Astrocyte (in vitro differentiated cells and primary cell): ENCODE measurements around the gene ELP4. TPM values are rescaled to one million over a fixed set of nuclear protein-coding genes. Genes with fewer than 3 reads are reported as not detected.
"Not testable (repeated sequence)": the region's sequence is repeated elsewhere in the genome, so short reads cannot be mapped to it uniquely, and the experiment has no call there.

Source experiments
- DNase-seq: peaks from one replicate; pipeline ENCODE4 v3.0.0-alpha.2; 2010; ENCODE audit warnings: low read depth
- FAIRE-seq: peaks from 2 replicates; lab custom pipeline; 2011; peaks lifted over from hg19 to GRCh38; lab: Jason Lieb, UNC
- H2AFZ ChIP-seq: 2 replicates; pipeline ENCODE4 v1.6.0; 2012; ENCODE audit warnings: low read depth, low read length, inconsistent platforms
- H3K27ac ChIP-seq: 2 replicates; pipeline ENCODE4 v1.5.1; 2011; ENCODE audit warnings: low read depth, low read length, inconsistent platforms
- H3K27me3 ChIP-seq: 2 replicates; pipeline ENCODE4 v1.6.0; 2011; ENCODE audit warnings: low read length, inconsistent platforms; ENCODE audit not compliant: insufficient read depth
- H3K36me3 ChIP-seq: 2 replicates; pipeline ENCODE4 v1.5.1; 2011; ENCODE audit warnings: low read length, inconsistent platforms; ENCODE audit not compliant: insufficient read depth
- H3K4me1 ChIP-seq: 2 replicates; pipeline ENCODE4 v1.5.1; 2011; ENCODE audit warnings: low read length, inconsistent platforms; ENCODE audit not compliant: insufficient read depth
- H3K4me2 ChIP-seq: 2 replicates; pipeline ENCODE4 v1.6.0; 2012; ENCODE audit warnings: low read length, inconsistent platforms
- H3K4me3 ChIP-seq: 2 replicates; pipeline ENCODE4 v1.5.1; 2011; ENCODE audit warnings: low read depth, mild to moderate bottlenecking, low read length, inconsistent platforms; ENCODE audit not compliant: insufficient read depth
- H3K79me2 ChIP-seq: 2 replicates; pipeline ENCODE4 v1.6.0; 2012; ENCODE audit warnings: mild to moderate bottlenecking, low read length, inconsistent platforms; ENCODE audit not compliant: insufficient read depth
- H3K9ac ChIP-seq: 2 replicates; pipeline ENCODE4 v1.6.0; 2012; ENCODE audit warnings: mild to moderate bottlenecking, low read length, inconsistent platforms
- H3K9me3 ChIP-seq: 2 replicates; pipeline ENCODE4 v1.5.1; 2012; ENCODE audit warnings: low read depth, mild to moderate bottlenecking, low read length, inconsistent platforms; ENCODE audit not compliant: insufficient read depth
- H4K20me1 ChIP-seq: 2 replicates; pipeline ENCODE4 v1.6.0; 2012; ENCODE audit warnings: low read length, inconsistent platforms; ENCODE audit not compliant: insufficient read depth
- H3K27ac Mint-ChIP-seq: one replicate; pipeline ENCODE4 v1.8.0; 2021; ENCODE audit warnings: mild to moderate bottlenecking, mixed read lengths; ENCODE audit not compliant: unreplicated experiment
- H3K27me3 Mint-ChIP-seq: one replicate; pipeline ENCODE4 v1.8.0; 2021; ENCODE audit warnings: low read depth, mixed read lengths; ENCODE audit not compliant: unreplicated experiment
- H3K36me3 Mint-ChIP-seq: one replicate; pipeline ENCODE4 v1.8.0; 2021; ENCODE audit warnings: low read depth, mixed read lengths; ENCODE audit not compliant: unreplicated experiment
- H3K4me1 Mint-ChIP-seq: one replicate; pipeline ENCODE4 v1.8.0; 2021; ENCODE audit warnings: low read depth, mixed read lengths; ENCODE audit not compliant: unreplicated experiment
- H3K4me3 Mint-ChIP-seq: one replicate; pipeline ENCODE4 v1.8.0; 2021; ENCODE audit warnings: mild to moderate bottlenecking, moderate library complexity, mixed read lengths; ENCODE audit not compliant: unreplicated experiment
- H3K9me3 Mint-ChIP-seq: one replicate; pipeline ENCODE4 v1.8.0; 2021; ENCODE audit warnings: mild to moderate bottlenecking, mixed read lengths; ENCODE audit not compliant: unreplicated experiment
- CTCF ChIP-seq: IDR thresholded peaks from 2 replicates; pipeline ENCODE4 v1.5.1; 2011; ENCODE audit warnings: low read depth, mild to moderate bottlenecking, inconsistent platforms, low read length, moderate library complexity; ENCODE audit not compliant: insufficient read depth
- EZH2 ChIP-seq: IDR thresholded peaks from 2 replicates; pipeline ENCODE4 v1.6.1; 2012; ENCODE audit warnings: mild to moderate bottlenecking, low read length, inconsistent platforms; ENCODE audit not compliant: insufficient read depth
- total RNA-seq: library from RNA; stranded (reverse); gene quantifications from 2 replicates; pipeline ENCODE4 v1.2.1, GENCODE V29; 2021

The ELP4 gene
- total RNA-seq, 1 donor from 2014 or later: 12.9 TPM

- H3K4me3 ChIP-seq: no peak overlapping the region
- no peak overlapping the region for H2AFZ ChIP-seq
- no peaks in the 10 kb centered on the region for H3K9me3 ChIP-seq
- no peak overlapping the region for H3K9ac ChIP-seq
- Mint-ChIP-seq H3K9me3 (no peaks in the 10 kb centered on the region), H3K4me1 (no peaks in the 10 kb centered on the region), H3K36me3 (peaks cover 4% of the 10 kb centered on the region), H3K27me3 (no peaks in the 10 kb centered on the region), H3K4me3 (no peak overlapping the region), H3K27ac (no peak overlapping the region)
- DNase-seq: peak; percentile 31
- TF ChIP-seq CTCF: no peak
- TF ChIP-seq EZH2: no peak
- FAIRE-seq: no peak
- H3K79me2 ChIP-seq: no peaks in the 10 kb centered on the region
- H3K27me3 ChIP-seq: no peaks in the 10 kb centered on the region
- no peak overlapping the region for H3K4me2 ChIP-seq
- no peaks in the 10 kb centered on the region for H4K20me1 ChIP-seq
- no peak overlapping the region for H3K27ac ChIP-seq
- H3K4me1 ChIP-seq: no peaks in the 10 kb centered on the region
- H3K36me3 ChIP-seq: no peaks in the 10 kb centered on the region
Measured at GRCh38 chr11:31725176-31725575, 215.6 kb downstream of the ELP4 start.

GRCh38 chr11:31728432-31728831 lies 218.9 kb downstream of the ELP4 start:
- Mint-ChIP-seq H3K27ac (no peak overlapping the region), H3K36me3 (peaks cover 14% of the 10 kb centered on the region), H3K9me3 (peaks cover 13% of the 10 kb centered on the region), H3K4me3 (no peak overlapping the region), H3K27me3 (no peaks in the 10 kb centered on the region), H3K4me1 (no peaks in the 10 kb centered on the region)
- no peak overlapping the region for H2AFZ ChIP-seq
- H3K4me2 ChIP-seq: no peak overlapping the region
- H3K36me3 ChIP-seq: no peaks in the 10 kb centered on the region
- no peak overlapping the region for H3K27ac ChIP-seq
- H3K4me1 ChIP-seq: no peaks in the 10 kb centered on the region
- H3K9me3 ChIP-seq: no peaks in the 10 kb centered on the region
- no peaks in the 10 kb centered on the region for H3K27me3 ChIP-seq
- no peak overlapping the region for H3K4me3 ChIP-seq
- no peak overlapping the region for H3K9ac ChIP-seq
- no peaks in the 10 kb centered on the region for H4K20me1 ChIP-seq
- no peak for FAIRE-seq
- no peaks in the 10 kb centered on the region for H3K79me2 ChIP-seq
- no peak for DNase-seq
- TF ChIP-seq EZH2 (no peak), CTCF (no peak)

GRCh38 chr11:31740131-31740530 lies 230.6 kb downstream of the ELP4 start:
- no peaks in the 10 kb centered on the region for H3K4me1 ChIP-seq
- H3K27me3 Mint-ChIP-seq: no peaks in the 10 kb centered on the region
- H3K4me3 ChIP-seq: no peak overlapping the region
- H3K36me3 ChIP-seq: no peaks in the 10 kb centered on the region
- no peaks in the 10 kb centered on the region for H3K4me1 Mint-ChIP-seq
- no peak overlapping the region for H3K27ac Mint-ChIP-seq
- H3K27me3 ChIP-seq: no peaks in the 10 kb centered on the region
- no peak overlapping the region for H3K27ac ChIP-seq
- no peak overlapping the region for H3K4me2 ChIP-seq
- DNase-seq (no peak), FAIRE-seq (no peak)
- no peaks in the 10 kb centered on the region for H3K79me2 ChIP-seq
- peaks cover 14% of the 10 kb centered on the region for H3K9me3 Mint-ChIP-seq
- TF ChIP-seq EZH2 (no peak), CTCF (no peak)
- no peak overlapping the region for H3K9ac ChIP-seq
- no peak overlapping the region for H2AFZ ChIP-seq
- peaks cover 15% of the 10 kb centered on the region for H3K36me3 Mint-ChIP-seq
- no peak overlapping the region for H3K4me3 Mint-ChIP-seq
- H3K9me3 ChIP-seq: no peaks in the 10 kb centered on the region
- no peaks in the 10 kb centered on the region for H4K20me1 ChIP-seq

GRCh38 chr11:31740731-31741368 lies 231.3 kb downstream of the ELP4 start:
- not testable (repeated sequence) for DNase-seq, H3K4me2 ChIP-seq, H3K27me3 Mint-ChIP-seq, H2AFZ ChIP-seq, H3K9me3 ChIP-seq, H3K27ac Mint-ChIP-seq, H3K9ac ChIP-seq, H3K4me1 ChIP-seq, H3K4me3 ChIP-seq, FAIRE-seq, H3K4me3 Mint-ChIP-seq, H3K27ac ChIP-seq, H3K27me3 ChIP-seq, H4K20me1 ChIP-seq, H3K36me3 ChIP-seq, H3K79me2 ChIP-seq, H3K4me1 Mint-ChIP-seq
- peaks cover 11% of the 10 kb centered on the region for H3K9me3 Mint-ChIP-seq
- H3K36me3 Mint-ChIP-seq: peaks cover 15% of the 10 kb centered on the region
